Brain microvascular endothelial cell (primary cell): ENCODE data around the gene RABGGTA.

Experiments
- DNase-seq: peaks from one replicate; pipeline ENCODE4 v3.0.0-alpha.2; 2020
- H3K27ac ChIP-seq: fragments of 250-450 bp; sonication (Bioruptor Pico); 2 replicates; pipeline ENCODE4 v1.5.1; 2020; ENCODE audit warnings: mild to moderate bottlenecking, moderate library complexity
- H3K27me3 ChIP-seq: fragments of 250-450 bp; sonication (Bioruptor Pico); replicated peaks from 2 replicates; pipeline ENCODE4 v1.5.1; 2020; ENCODE audit warnings: mild to moderate bottlenecking
- H3K36me3 ChIP-seq: fragments of 250-450 bp; sonication (Bioruptor Pico); replicated peaks from 2 replicates; pipeline ENCODE4 v1.5.1; 2020; ENCODE audit warnings: mild to moderate bottlenecking
- H3K4me3 ChIP-seq: 2 replicates; pipeline ENCODE4 v1.5.1; 2011; ENCODE audit warnings: low read depth, mild to moderate bottlenecking, control low read depth, low read length, moderate library complexity
- in situ Hi-C: cut with HindIII; loops from 2 replicates; pipeline ENCODE4 v1.10.0; 2017; ENCODE audit warnings: low sequenced_read_pairs, low pct_ligation_motif_present
- TF ChIP-seq, protein P1 (sequence below): IDR thresholded peaks from 2 replicates; pipeline ENCODE4 v1.5.1; 2011; ENCODE audit warnings: low read depth, mild to moderate bottlenecking, moderate library complexity, low read length, control low read depth, inconsistent platforms; ENCODE audit errors: missing control alignments

Gene RABGGTA

DNA sequence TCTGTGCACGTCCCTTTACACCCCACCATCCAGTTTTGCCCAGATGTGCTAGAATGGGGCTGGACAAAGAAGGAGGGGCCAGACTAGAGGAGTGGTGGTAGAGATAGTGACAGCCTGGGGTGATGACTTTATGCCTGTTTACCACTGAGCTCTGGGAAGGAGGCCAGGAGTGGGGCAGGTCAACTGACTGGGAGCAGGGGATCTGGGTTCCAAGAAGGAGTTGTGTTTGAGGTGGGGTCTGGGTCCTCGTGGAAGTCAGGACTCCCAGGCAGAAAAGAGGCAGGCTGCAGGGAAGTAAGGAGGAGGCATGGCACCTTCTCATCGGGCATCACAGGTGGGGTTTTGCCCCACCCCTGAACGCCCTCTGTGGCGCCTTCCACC, 38.9 kb upstream of the RABGGTA start:
- in situ Hi-C loops: no loop called here
- H3K4me3 ChIP-seq: no peak overlapping the region
- TF ChIP-seq, protein P1, sequence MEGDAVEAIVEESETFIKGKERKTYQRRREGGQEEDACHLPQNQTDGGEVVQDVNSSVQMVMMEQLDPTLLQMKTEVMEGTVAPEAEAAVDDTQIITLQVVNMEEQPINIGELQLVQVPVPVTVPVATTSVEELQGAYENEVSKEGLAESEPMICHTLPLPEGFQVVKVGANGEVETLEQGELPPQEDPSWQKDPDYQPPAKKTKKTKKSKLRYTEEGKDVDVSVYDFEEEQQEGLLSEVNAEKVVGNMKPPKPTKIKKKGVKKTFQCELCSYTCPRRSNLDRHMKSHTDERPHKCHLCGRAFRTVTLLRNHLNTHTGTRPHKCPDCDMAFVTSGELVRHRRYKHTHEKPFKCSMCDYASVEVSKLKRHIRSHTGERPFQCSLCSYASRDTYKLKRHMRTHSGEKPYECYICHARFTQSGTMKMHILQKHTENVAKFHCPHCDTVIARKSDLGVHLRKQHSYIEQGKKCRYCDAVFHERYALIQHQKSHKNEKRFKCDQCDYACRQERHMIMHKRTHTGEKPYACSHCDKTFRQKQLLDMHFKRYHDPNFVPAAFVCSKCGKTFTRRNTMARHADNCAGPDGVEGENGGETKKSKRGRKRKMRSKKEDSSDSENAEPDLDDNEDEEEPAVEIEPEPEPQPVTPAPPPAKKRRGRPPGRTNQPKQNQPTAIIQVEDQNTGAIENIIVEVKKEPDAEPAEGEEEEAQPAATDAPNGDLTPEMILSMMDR: no peak

GRCh38 chr14:24309538-24310264, 38.3 kb upstream of the RABGGTA start, which contains the start of gene LTB4R2:
Gene LTB4R2 (plus strand): TSS chr14:24310140. CDS start chr14:24310665, 525 bp downstream.
- H3K27me3 ChIP-seq: no peaks in the 10 kb centered on the region
- DNase-seq: no peak
- in situ Hi-C loops: no loop called here
- peak within 1 kb of the TSS; percentile 45 for H3K4me3 ChIP-seq
- no peak within 1 kb of the TSS for H3K27ac ChIP-seq
- TF ChIP-seq, protein P1: no peak
- peaks cover 18% of the 10 kb centered on the region for H3K36me3 ChIP-seq

More for the DNA sequence above, 38.9 kb upstream of the RABGGTA start:
- DNase-seq: no peak
- H3K36me3 ChIP-seq: peaks cover 14% of the 10 kb centered on the region
- no peak overlapping the region for H3K27ac ChIP-seq
- no peaks in the 10 kb centered on the region for H3K27me3 ChIP-seq

DNA sequence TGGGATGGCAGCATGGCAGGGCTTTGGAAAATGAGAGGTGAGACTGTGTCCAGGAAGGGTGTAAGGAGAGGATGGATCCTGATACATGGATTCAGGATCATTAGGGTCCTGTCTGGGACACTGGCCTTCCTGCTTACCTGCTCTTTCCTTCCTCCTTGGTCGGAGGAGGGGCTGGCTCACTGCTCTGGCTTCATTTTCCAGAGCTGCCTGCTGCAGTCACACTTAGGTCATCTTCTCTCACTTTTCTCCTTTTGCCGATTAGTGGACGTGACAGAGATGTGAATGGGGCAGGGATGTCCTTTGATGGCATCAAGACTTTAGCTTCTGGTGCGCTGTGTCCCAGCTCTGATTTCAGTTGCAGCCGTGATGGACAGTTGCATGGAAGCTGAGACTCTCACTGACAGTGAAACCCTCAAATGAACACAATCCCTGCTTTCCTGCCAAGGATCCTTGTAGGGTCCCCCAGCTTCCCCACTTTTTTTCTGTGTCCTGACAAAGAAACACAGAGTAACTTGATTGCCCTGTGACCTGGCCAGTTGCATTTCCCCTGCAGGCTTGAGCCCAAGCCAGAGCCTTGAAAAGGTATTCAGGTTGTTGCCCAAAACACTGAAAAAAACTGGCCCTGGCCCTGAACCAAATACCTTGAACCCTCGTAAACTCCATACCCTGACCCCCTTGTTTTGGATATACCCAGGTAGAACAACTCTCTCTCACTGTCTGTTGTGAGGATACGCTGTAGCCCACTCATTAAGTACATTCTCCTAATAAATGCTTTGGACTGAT, 37.1 kb upstream of the RABGGTA start:
- H3K27ac ChIP-seq: no peak overlapping the region
- peaks cover 30% of the 10 kb centered on the region for H3K36me3 ChIP-seq
- H3K4me3 ChIP-seq: no peak overlapping the region
- DNase-seq: no peak
- TF ChIP-seq, protein P1: no peak
- H3K27me3 ChIP-seq: no peaks in the 10 kb centered on the region
- in situ Hi-C loops: no loop called here

DNA sequence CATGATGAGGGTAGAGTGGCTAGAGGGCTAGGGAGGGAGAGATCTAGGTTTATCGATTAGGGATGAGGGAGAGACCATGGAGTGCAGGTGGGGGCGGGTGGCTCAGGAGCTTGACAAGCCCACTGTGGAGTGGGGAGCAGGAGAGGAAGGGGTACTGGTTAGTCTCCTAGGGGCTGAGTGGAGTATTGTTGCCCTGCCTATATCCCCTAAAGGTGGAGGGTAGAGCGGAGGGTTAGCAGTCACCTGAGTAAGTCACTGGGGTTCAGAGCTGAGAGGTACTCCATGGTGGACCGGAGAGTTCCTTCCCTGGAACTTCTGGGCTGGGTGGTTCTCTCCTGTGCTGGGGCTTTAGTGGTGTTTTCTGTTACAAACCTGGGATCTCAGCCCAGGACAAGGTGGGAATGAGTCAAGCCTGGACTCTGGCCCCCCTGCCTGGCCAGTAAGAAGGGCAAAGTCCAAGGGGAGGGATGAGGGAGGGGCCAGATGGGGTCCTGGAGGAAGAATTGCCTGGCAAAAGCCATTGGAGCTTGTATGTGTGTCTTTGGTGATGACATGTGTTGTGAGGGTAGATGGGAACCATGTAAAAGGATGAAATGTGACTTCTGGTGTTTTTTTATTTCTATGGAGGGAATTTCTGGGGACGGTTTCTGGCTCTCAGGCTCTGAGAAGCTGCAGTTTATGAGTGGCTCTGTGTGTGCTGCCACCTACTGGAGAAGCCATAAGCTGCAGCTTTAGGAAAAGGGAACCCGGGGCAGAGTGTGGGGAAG, 36.4 kb upstream of the RABGGTA start, which contains the start of gene CIDEB:
Gene CIDEB, minus strand, starts transcription at position 403 of the 767 bp plus-strand sequence. Its CDS starts 119 bp downstream, at position 284.
- TF ChIP-seq, protein P1: peak; percentile 98
- in situ Hi-C loops: no loop called here

GRCh38 chr14:24307156-24307574, 35.8 kb upstream of the RABGGTA start:
- Histone ChIP-seq H3K4me3 (no peak overlapping the region), H3K27me3 (no peaks in the 10 kb centered on the region), H3K36me3 (peaks cover 42% of the 10 kb centered on the region), H3K27ac (no peak overlapping the region)
- DNase-seq: no peak
- in situ Hi-C loops: no loop called here
- TF ChIP-seq, protein P1: no peak

More for the DNA sequence above, 36.4 kb upstream of the RABGGTA start, which contains the start of gene CIDEB:
- DNase-seq: peak; percentile 55
- Histone ChIP-seq H3K4me3 (no peak within 1 kb of the TSS), H3K36me3 (peaks cover 36% of the 10 kb centered on the region), H3K27ac (no peak within 1 kb of the TSS), H3K27me3 (no peaks in the 10 kb centered on the region)
